HG03108 (cell line): ENCODE results near the gene NEURL1.
"Not testable (repeated sequence)": the region's sequence is repeated elsewhere in the genome, so short reads cannot be mapped to it uniquely, and the experiment has no call there.

ENCODE experiments used
- ATAC-seq: cut with Tn5 transposase; IDR thresholded peaks from one replicate; pipeline ENCODE4 v1.9.1; 2021; ENCODE audit warnings: moderate library complexity; ENCODE audit not compliant: unreplicated experiment

Gene NEURL1

DNA sequence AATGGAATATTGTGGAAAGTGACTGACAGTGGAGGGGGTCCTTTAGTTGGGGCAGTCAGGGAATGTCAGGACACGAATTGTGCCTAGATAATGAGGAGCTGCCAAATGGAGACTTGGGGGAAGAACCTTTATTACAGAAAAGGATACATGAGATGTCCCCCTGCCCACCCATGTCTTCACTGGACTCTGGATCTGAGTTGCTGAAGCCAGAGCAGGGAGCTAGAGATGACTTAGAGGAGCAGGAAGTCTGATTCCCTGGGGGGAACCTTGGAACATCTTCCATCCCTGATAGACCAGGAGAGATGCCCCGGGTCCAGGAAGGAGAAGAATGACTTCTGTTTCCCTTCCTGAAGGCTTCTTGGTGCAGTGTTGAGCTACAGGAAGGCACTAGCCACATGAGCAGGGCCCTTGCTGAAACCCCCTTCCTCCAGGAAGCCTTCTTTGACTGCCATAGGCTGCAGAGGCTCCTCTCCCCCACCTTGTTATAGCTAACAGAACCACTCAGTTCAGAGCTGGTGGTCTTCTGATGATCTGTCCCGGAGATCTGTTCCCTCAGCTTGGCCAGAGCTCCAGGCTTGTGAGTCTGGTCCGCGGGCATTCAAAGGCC is 747 bp upstream of the NEURL1 start:
- ATAC-seq, result no peak

DNA sequence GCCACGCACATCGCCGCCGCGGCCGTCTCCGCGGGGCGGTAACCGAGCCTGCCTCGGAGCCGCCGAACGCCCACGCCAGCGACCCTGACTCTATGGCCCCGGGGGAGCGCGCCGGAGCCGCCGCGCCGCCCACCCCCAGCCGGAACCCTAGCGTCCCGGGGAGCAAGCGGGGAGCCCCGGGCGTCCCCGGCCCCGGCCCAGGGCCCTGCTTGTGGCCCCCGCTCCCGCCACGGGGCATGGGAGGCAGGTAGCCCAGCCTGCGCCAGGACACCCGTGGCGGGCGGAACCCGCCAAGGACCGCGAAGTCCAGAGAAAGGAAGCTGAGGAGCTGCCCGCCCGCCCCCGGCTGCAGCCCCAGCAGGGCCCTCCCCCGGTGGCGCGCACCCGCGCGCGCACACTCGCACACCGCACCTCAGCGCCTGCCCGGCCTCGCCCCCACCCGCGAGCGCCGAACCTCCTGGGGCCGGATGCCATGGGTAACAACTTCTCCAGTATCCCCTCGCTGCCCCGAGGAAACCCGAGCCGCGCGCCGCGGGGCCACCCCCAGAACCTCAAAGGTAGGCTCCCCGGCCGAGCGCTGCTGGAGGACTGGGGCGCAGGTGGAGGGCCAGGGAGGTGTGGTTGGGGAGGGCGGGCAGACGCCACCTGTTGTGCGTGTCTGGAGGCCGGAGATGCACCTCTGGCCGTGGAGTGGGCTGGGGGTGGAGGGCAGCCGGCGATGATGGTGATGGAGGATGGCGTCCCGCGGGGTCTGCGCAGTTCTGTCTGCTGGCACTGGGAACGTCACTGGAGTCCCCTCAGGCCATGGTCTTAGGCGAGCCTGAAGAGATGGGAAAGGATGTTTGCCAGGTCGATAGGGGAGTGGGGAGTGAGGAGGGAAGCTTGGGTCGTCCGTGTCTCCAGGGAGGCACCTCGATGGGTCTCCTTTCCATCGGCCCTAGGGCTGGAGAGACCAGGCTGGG is 692 bp downstream of the NEURL1 start:
- no peak for ATAC-seq

DNA sequence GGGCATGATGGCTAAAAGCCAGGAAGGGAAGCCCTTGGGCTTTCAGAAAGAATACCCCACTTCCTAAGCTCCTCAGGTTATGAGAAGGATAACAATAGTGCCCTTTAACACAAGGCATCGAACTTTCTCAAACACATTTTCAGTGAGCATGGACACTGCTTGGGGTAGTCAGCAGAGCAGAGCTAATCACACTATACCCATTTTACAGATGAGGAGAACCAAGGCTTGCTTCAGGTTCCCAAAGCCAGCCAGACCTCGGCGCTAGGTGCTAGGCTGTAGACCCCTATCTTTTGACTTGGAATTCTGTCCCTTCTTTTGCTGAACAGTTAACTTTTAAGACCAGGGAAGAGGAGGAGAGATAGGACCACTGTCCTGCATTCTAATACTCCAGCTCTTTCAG is 1.8 kb downstream of the NEURL1 start:
- ATAC-seq, result no peak

DNA sequence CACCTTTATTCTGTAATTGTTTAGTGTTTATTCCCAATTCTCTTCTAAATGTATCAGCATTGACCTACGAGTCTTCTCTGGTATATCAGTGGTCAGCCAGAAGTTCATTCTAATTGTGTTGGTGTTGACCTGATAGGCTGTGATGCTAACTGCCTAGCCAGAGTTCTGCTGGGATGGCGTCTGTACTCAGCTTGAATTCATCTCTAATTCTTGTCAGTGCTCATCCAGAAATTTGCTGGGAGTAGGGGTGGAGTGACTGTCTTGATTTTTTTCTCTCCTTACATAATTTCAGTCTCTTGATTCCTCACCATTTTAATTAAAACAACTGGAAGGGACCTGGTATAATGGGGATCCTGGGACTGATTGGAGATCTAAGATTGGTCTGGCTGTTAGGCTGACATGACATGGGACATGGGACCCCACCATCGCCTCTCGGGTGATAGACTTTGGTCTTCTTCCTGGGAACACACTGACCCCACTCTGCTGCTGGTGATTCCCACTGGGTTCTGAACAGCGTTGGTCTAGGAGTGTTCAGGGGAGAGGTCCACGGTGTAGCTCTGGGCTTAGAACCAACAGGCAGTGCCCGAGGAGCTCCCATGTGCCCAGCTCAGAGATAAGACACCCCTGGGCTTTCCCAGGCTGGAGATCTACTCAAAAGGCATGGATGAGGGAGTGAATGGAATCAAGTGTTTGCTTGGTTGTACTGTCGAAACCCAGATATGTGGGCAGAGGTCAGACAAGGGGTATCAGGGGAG is 3.8 kb downstream of the NEURL1 start:
- ATAC-seq, result no peak

DNA sequence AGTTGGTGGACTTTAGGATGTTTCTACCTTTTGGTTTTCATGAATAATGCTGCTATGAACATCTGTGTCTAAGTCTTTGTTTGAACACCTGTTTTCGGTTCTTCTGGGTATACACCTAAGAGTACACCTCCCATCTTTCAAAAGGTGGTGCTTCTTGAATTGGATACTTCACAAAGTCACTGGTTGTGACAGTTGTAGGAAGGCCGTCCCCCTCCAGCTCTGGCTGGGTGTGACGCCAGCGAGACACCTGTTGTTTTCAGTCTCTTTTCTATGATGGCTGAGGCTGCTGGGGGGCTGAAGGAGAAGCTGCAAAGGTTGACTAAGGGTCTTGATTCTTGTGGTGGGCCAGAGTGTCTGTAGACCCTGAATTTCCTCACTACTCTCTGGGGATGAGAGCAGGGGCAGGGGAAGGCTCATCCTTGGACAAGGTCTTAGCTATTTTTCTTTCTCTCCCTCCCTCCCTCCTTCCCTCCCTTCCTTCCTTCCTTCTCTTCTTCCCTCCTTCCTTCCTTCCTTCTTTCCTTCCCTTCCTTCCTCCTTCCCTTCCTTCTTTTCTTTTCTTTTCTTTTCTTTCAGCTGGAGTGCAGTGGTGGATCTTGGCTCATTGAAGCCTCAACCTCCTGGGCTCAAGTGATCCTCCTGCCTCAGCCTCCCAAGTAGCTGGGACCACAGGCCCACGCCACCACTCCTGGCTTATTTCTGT is 5.6 kb downstream of the NEURL1 start:
- ATAC-seq, result no peak

DNA sequence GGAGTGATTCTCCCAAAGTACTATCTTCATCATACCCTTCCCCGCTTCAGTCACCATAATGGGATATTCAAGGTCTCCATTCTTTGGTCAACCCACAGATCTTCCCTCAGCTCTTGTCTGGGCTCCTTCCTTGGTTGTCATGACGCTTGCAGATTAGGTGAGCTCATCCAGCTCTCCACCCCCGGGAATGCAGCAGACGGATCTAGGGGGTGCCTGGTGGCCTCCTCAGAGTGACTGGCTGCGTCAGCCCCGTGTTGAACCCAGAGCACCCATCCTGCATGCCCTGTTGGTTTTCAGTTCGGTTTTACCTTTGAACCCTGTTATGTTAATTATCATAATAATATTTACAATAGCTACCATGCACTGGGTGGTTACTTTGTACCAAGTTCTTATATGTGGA is 6.4 kb downstream of the NEURL1 start:
- ATAC-seq, result no peak

GRCh38 chr10:103500481-103500880 is 7.0 kb downstream of the NEURL1 start:
- no peak for ATAC-seq

GRCh38 chr10:103501186-103501585 is 7.7 kb downstream of the NEURL1 start:
- no peak for ATAC-seq

GRCh38 chr10:103502849-103503660 is 9.6 kb downstream of the NEURL1 start:
- ATAC-seq, result no peak

GRCh38 chr10:103503777-103504176 is 10.3 kb downstream of the NEURL1 start:
- not testable (repeated sequence) for ATAC-seq

DNA sequence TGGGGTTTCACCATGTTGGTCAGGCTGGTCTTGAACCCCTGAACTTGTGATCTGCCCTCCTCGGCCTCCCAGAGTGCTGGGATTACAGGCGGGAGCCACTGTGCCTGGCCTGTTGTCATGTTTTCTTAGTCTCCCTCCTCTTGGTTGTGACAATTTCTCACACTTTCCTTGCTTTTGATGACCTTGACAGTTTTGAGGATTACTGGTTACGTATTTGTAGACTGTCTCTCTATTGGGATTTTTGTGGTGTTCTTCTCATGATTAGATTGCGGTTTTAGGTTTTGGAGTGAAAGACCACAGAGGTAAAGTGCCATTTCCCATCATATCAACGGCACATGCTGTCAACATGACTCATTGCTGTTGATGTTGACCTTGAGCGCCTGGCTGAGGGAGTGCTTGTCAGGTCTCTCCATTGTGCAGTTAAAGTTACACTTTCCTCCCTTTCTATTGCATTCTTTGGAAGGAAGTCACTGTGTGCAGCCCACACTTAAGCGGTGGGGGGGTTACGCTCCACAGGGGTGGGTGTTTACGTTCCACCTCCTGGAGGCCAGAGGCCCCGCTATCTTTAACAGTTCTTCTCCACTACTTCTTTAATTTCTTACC is 10.8 kb downstream of the NEURL1 start:
- ATAC-seq, result no peak

GRCh38 chr10:103506061-103506460 is 12.6 kb downstream of the NEURL1 start:
- no peak for ATAC-seq

DNA sequence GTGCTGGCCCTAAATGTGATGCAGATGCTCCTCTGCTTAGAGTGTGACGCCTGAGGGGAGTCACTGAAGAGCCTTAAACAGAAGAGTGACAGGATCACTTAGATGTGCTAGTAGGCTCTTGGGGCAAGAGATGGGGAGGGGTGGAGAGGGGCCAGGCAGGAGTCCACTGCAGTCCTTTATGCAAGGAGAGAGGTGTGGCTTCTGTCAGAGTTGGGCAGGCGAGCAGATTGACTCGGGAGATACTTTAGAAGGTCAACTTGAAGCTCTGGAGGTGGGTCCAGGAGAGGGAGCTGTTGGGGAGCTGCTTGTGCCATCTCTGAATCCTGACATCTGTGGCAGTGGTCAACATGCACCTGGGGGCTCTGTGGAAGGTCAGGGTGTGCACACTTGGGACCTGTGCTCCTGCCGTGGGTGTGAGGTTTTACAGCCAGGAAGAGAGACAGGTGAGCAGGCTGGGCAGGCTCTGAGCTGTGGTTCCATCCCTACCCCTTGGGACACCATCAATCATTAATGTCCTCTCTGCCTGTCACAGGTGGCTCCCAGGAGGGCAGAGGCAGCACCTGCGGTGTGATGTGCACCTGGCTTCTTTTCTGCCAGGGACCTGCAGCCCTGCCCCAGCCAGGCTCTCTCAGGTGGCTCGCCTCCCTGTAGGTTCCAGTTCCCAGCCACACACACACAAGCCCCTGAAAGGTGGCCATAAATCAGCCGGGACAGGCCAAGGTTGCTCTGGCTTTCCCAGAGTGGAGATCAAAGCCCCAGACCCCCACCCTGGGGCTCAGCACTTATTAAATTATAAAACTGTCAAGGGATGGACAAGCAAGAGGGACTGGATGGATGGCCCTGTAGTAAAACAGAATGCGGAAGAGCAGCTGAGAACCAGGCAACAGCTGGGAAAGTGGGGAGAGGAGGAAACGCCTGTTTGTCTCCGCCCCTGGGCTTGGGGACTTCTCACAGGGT is 14.0 kb downstream of the NEURL1 start:
- ATAC-seq, result no peak

GRCh38 chr10:103510046-103510685 is 16.7 kb downstream of the NEURL1 start:
- ATAC-seq, result no peak

GRCh38 chr10:103510791-103511752 is 17.6 kb downstream of the NEURL1 start:
- no peak for ATAC-seq

GRCh38 chr10:103512166-103512565 is 18.7 kb downstream of the NEURL1 start:
- ATAC-seq, result no peak
